Adipocyte (in vitro differentiated cells): ENCODE results near the gene CHL1.
A peak's percentile ranks its signal among the peaks of the same experiment; 100 is the strongest.

Source experiments
- DNase-seq: peaks from one replicate; pipeline ENCODE4 v3.0.0-alpha.2; 2015; ENCODE audit warnings: low read depth
- H3K27me3 ChIP-seq: replicated peaks from 2 replicates; pipeline ENCODE4 v1.7.0; 2013; ENCODE audit warnings: mild to moderate bottlenecking, low read length, moderate library complexity; ENCODE audit not compliant: control insufficient read depth, insufficient read depth
- H3K36me3 ChIP-seq: 2 replicates; pipeline ENCODE4 v1.7.0; 2013; ENCODE audit warnings: low read length, mild to moderate bottlenecking, moderate library complexity; ENCODE audit not compliant: control insufficient read depth, insufficient read depth, severe bottlenecking
- H3K4me1 ChIP-seq: 2 replicates; pipeline ENCODE4 v1.7.0; 2013; ENCODE audit warnings: mild to moderate bottlenecking, low read length, moderate library complexity; ENCODE audit not compliant: control insufficient read depth, insufficient read depth
- H3K4me3 ChIP-seq: 2 replicates; pipeline ENCODE4 v1.7.0; 2013; ENCODE audit warnings: mild to moderate bottlenecking, low read length, moderate library complexity
- H3K9ac ChIP-seq: 2 replicates; pipeline ENCODE4 v1.7.0; 2013; ENCODE audit warnings: mild to moderate bottlenecking, low read length, moderate library complexity
- H3K9me3 ChIP-seq: 2 replicates; pipeline ENCODE4 v1.7.0; 2013; ENCODE audit warnings: mild to moderate bottlenecking, low read length, moderate library complexity; ENCODE audit not compliant: control insufficient read depth

Gene CHL1

GRCh38 chr3:195666-196065 is 897 bp upstream of the CHL1 start:
- Histone ChIP-seq H3K9ac (peak overlapping the region; percentile 83), H3K36me3 (no peaks in the 10 kb centered on the region), H3K27me3 (no peaks in the 10 kb centered on the region), H3K4me3 (peak overlapping the region; percentile 89), H3K9me3 (no peaks in the 10 kb centered on the region), H3K4me1 (peaks cover 7% of the 10 kb centered on the region)
- DNase-seq, result no peak

GRCh38 chr3:197149-197827 is 725 bp downstream of the CHL1 start:
- no peaks in the 10 kb centered on the region for H3K36me3 ChIP-seq
- no peaks in the 10 kb centered on the region for H3K27me3 ChIP-seq
- H3K4me3 ChIP-seq, result peak overlapping the region; percentile 89
- peaks cover 12% of the 10 kb centered on the region for H3K4me1 ChIP-seq
- DNase-seq, result no peak
- no peaks in the 10 kb centered on the region for H3K9me3 ChIP-seq
- H3K9ac ChIP-seq, result peak overlapping the region; percentile 83

DNA sequence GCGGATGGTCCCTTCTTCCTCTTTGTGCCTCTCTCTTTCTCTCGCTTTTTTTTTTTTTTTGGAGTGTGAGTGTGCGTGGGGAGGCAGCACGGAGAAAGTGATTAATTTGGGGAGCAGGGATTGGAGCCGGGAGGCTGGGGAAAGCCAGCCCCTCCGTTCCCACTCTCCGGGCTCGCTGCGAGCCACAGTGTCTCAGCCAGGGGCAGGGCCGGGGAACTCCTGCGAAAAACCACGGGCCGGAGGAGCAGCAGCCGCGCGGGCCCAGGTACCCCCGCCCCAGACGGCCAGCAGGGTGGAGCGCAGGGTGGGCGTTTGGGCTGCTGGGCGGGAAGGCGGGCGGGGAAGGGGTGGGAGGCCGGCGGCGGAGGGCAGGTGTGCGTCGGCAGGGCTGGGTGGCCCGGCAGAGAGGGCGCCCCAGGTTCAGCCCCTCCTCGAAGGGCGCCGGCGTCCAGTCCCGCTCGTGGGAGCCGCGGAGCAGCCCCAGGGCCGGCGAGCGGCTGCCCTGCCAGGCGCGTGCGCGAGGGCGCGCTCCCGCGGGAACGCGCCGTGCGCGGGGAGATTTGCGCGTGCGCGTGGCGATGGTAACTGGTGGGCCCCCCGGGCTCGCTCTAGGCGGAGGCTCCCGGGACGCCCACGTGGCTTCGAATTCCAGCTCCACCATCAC is 1.4 kb downstream of the CHL1 start:
- DNase-seq, result no peak
- Histone ChIP-seq H3K27me3 (no peaks in the 10 kb centered on the region), H3K9ac (peak overlapping the region; percentile 83), H3K36me3 (no peaks in the 10 kb centered on the region), H3K9me3 (no peaks in the 10 kb centered on the region), H3K4me3 (peak overlapping the region; percentile 89), H3K4me1 (peaks cover 17% of the 10 kb centered on the region)

- Histone ChIP-seq H3K27me3 (no peaks in the 10 kb centered on the region), H3K4me3 (no peak overlapping the region), H3K9me3 (no peaks in the 10 kb centered on the region), H3K4me1 (peaks cover 14% of the 10 kb centered on the region), H3K36me3 (no peaks in the 10 kb centered on the region), H3K9ac (no peak overlapping the region)
- DNase-seq, result no peak
Measured at GRCh38 chr3:199835-200234, 3.3 kb downstream of the CHL1 start.

DNA sequence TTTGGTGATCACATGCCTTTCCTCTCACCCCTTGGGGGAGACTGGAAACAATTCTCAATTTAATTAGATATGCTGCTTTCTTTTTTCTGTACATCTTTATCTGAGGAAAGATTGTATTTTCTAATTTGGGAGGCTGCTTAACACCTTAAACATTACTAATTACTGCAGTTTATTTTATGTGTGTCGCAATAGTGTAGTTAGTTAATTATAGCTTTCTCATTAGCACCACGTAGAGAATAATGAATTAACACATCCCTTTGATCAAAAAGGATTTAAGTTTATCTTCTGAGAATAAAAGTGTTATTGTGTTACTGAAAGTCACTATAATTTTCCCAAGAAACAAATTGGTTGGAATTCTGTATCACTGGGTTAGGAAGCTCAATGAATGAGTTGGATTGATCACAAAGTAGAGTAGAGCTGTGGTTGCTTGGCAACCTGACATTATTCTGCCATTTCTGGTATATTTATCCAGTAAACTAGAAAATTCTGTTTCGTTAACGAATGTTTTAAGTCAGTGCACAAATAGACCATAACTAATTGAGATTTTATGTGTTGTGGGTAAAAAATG is 4.3 kb downstream of the CHL1 start:
- Histone ChIP-seq H3K27me3 (no peaks in the 10 kb centered on the region), H3K4me3 (no peak overlapping the region), H3K36me3 (no peaks in the 10 kb centered on the region), H3K4me1 (peaks cover 14% of the 10 kb centered on the region), H3K9me3 (no peaks in the 10 kb centered on the region), H3K9ac (no peak overlapping the region)
- no peak for DNase-seq

DNA sequence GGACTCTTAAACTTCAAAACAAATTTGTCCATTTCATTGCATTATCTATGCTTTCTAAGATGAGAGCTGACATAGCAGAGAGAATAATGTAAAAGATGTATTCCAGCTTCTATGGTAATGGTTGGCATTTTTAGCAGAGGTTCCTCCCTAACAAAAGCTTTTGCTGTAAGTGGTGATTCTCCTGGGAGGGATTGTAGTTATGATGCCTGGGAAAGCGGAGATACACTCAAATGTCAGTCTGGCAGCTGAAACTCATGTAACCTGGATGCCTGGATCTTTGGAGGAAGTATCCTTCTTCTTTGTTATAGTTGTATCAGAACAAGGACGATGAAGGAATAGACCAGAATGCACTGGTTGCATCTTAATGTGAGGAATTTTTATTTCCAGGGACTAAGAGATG is 7.5 kb downstream of the CHL1 start:
- H3K4me1 ChIP-seq, result peaks cover 11% of the 10 kb centered on the region
- H3K9me3 ChIP-seq, result no peaks in the 10 kb centered on the region
- no peak for DNase-seq
- H3K36me3 ChIP-seq, result no peaks in the 10 kb centered on the region
- H3K27me3 ChIP-seq, result no peaks in the 10 kb centered on the region
- H3K9ac ChIP-seq, result no peak overlapping the region
- no peak overlapping the region for H3K4me3 ChIP-seq

- DNase-seq, result no peak
- no peaks in the 10 kb centered on the region for H3K9me3 ChIP-seq
Measured at GRCh38 chr3:207973-208372, 11.4 kb downstream of the CHL1 start.

DNA sequence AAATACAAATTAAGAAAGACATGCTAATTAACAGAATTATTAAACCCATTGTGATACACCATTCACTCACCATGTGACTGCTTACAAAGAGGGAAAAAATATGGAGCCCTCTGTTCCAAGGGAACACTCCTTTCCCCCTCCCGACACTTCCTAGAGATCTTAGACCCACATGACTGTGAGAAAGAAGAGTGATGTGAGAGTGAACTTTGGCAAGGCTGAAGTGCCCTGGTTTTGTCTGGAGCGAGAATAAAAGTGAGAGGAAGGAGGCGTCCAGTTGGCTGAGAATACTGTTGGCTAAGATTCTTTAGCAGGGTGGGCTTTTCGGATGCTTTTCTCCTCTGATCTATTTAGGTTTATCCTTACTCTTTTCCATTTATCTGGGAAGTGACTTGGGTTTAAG is 14.1 kb downstream of the CHL1 start:
- Histone ChIP-seq H3K4me1 (peaks cover 19% of the 10 kb centered on the region), H3K36me3 (no peaks in the 10 kb centered on the region), H3K9me3 (no peaks in the 10 kb centered on the region), H3K9ac (no peak overlapping the region), H3K4me3 (peak overlapping the region; percentile 31), H3K27me3 (no peaks in the 10 kb centered on the region)
- DNase-seq, result no peak

More at GRCh38 chr3:207973-208372, 11.4 kb downstream of the CHL1 start:
- Histone ChIP-seq H3K4me1 (peaks cover 19% of the 10 kb centered on the region), H3K27me3 (no peaks in the 10 kb centered on the region), H3K36me3 (no peaks in the 10 kb centered on the region), H3K4me3 (no peak overlapping the region), H3K9ac (no peak overlapping the region)

DNA sequence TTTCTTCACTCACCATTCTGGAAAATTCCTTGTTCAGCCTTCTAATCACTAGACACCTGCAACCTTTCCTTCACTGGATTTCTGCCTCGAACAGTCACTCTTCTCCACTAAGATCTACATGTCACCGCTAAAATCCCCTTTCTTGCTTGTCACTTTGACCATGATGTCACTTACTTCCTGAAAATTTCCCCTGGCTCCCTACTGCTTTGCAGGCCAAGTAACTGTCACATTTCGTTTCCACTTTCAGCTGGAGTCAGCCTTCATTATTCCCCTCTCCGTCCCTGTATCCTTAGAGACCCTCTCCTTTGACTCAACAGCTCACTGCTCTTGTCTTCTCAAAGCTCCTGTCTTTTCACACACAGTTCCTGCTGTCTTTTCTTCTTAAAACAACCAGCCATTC is 15.9 kb downstream of the CHL1 start:
- H3K9me3 ChIP-seq, result no peaks in the 10 kb centered on the region
- no peaks in the 10 kb centered on the region for H3K36me3 ChIP-seq
- no peaks in the 10 kb centered on the region for H3K27me3 ChIP-seq
- no peak overlapping the region for H3K9ac ChIP-seq
- no peak overlapping the region for H3K4me3 ChIP-seq
- no peak for DNase-seq
- peaks cover 19% of the 10 kb centered on the region for H3K4me1 ChIP-seq

DNA sequence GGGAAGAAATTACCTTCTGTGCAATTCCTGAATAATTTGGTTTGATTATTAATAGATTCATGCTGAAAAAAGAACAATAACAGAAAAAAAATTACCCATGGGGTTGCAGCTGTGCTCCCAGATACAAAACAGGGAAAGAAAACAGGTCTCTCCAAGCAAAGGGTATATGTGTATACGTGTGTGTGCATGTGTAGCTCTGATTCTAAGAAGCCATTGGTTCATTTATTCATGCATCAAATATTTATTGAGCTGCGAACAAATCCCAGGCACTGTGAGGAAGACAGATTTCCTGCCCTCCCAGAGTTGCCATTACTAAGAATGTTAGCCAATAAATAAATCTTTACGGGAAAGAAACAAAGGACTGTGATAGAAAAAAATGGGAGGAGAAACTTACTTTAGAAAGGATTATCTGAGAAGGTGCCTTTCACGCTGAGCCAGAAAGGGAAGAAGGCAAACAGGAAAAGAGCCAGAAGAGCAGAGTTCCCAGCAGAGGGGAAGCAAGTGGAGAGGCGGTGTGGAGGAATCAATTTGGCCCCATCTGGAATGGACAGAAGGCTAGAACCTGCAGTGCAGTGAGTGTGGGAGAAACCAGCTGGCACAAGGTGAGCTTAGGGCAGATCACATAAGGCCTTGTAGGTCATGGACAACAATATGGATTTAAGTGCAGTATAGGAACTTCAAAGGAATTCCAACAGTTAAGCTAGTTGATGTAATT is 20.7 kb downstream of the CHL1 start:
- no peak overlapping the region for H3K9ac ChIP-seq
- H3K36me3 ChIP-seq, result no peaks in the 10 kb centered on the region
- no peak for DNase-seq
- peaks cover 4% of the 10 kb centered on the region for H3K4me1 ChIP-seq
- no peaks in the 10 kb centered on the region for H3K9me3 ChIP-seq
- no peaks in the 10 kb centered on the region for H3K27me3 ChIP-seq
- no peak overlapping the region for H3K4me3 ChIP-seq

DNA sequence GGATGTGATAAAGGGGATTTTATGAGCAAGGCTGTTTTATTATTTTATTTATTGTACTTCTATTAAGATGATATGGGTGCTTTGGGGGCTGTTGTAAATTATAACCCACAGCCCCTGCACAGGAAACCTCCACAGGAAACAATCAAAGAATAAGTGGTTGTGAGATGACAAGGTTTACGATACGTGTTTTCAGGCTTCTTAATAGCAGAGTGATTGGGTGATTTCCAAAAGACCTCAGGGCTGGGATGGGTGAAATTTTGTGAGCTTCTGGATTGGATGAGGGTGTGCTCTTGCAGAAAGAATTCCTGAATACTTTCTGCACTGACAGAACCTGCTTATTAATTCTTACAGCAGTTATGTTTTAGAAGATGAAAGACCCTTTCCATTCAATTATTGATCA is 21.4 kb downstream of the CHL1 start:
- no peaks in the 10 kb centered on the region for H3K36me3 ChIP-seq
- H3K4me3 ChIP-seq, result no peak overlapping the region
- no peaks in the 10 kb centered on the region for H3K9me3 ChIP-seq
- H3K9ac ChIP-seq, result no peak overlapping the region
- no peak for DNase-seq
- no peaks in the 10 kb centered on the region for H3K4me1 ChIP-seq
- no peaks in the 10 kb centered on the region for H3K27me3 ChIP-seq
